Prostate gland (tissue), 2 donors: ENCODE data around the gene KRTAP5-9.
"Not testable (repeated sequence)": the region's sequence is repeated elsewhere in the genome, so short reads cannot be mapped to it uniquely, and the experiment has no call there.

Experiments used
- CTCF ChIP-seq, 4 experiments: fragments of 200-600 bp in 2 of 4; fragments of 450-650 bp in 2 of 4; sonication (generic) in 2 of 4; IDR thresholded peaks; 1 replicate in 3 of 4; 2 replicates in 1 of 4; pipeline ENCODE4 v1.5.1; 2016 to 2019; ENCODE audit warnings: antibody characterized with exemption in 4 of 4, mild to moderate bottlenecking in 2 of 4, moderate library complexity in 2 of 4
- POLR2A ChIP-seq: fragments of 450-650 bp; IDR thresholded peaks from one replicate; pipeline ENCODE4 v1.6.1; 2016; ENCODE audit warnings: antibody characterized with exemption, mild to moderate bottlenecking
- POLR2AphosphoS5 ChIP-seq: sonication (generic); formaldehyde crosslinking; IDR thresholded peaks from one replicate; pipeline ENCODE4 v1.6.1; 2017; ENCODE audit warnings: antibody characterized with exemption

- not testable (repeated sequence) for TF ChIP-seq CTCF (IDR thresholded peaks at IDR 0.05); POLR2A; POLR2AphosphoS5
Measured at GRCh38 chr11:71540521-71541304, 7.5 kb upstream of the KRTAP5-9 start.
